ENCODE results near the gene TMTC1. TPM values are rescaled to one million over a fixed set of nuclear protein-coding genes. Genes with fewer than 3 reads are reported as not detected.

The TMTC1 gene
- total and polyA plus RNA-seq, 2 experiments from 2014 or later: 6.8 to 14.0 TPM

DNA sequence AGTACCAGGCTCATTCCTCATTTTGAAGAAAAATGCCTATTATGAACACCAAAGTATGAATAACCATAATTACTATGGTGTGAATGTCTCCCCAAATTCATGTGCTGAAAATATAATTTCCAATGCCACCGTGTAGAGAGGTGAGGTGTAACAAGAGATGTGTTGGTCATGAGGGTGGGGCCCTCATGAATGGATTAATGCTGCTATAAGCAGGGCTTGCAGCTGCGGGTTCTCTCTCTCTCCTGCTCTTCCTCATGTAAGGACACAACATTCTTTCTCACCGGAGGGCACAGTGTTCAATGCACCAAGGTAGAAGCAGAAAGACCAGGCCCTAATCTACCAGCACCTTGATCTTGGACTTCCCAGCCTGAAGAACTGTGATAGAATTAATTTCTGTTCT, 70.0 kb downstream of the TMTC1 start:
- TF ChIP-seq, protein P1, sequence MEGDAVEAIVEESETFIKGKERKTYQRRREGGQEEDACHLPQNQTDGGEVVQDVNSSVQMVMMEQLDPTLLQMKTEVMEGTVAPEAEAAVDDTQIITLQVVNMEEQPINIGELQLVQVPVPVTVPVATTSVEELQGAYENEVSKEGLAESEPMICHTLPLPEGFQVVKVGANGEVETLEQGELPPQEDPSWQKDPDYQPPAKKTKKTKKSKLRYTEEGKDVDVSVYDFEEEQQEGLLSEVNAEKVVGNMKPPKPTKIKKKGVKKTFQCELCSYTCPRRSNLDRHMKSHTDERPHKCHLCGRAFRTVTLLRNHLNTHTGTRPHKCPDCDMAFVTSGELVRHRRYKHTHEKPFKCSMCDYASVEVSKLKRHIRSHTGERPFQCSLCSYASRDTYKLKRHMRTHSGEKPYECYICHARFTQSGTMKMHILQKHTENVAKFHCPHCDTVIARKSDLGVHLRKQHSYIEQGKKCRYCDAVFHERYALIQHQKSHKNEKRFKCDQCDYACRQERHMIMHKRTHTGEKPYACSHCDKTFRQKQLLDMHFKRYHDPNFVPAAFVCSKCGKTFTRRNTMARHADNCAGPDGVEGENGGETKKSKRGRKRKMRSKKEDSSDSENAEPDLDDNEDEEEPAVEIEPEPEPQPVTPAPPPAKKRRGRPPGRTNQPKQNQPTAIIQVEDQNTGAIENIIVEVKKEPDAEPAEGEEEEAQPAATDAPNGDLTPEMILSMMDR (IDR thresholded peaks at IDR 0.05; ENCODE audit: poor library complexity): no peak
- TF ChIP-seq EZH2 (IDR thresholded peaks at IDR 0.05; ENCODE audit: borderline replicate concordance) (no peak), EZH2phosphoT487 (IDR thresholded peaks at IDR 0.05; ENCODE audit: low read depth, severe bottlenecking, unreplicated experiment) (no peak)
- Histone ChIP-seq H3K4me2 (no peak overlapping the region), H4K20me1 (ENCODE audit: insufficient read depth, poor library complexity, severe bottlenecking) (no peaks in the 10 kb centered on the region), H3K36me3 (replicated peaks; ENCODE audit: insufficient read depth, low read depth) (no peaks in the 10 kb centered on the region), H3K9me2 (replicated peaks; ENCODE audit: insufficient read depth) (no peaks in the 10 kb centered on the region), H2AFZ (no peak overlapping the region), H3K27me3 (no peaks in the 10 kb centered on the region), H3K4me3 (no peak overlapping the region), H3K4me1 (ENCODE audit: insufficient read depth) (no peaks in the 10 kb centered on the region), H3K79me2 (no peaks in the 10 kb centered on the region), H3K27ac (no peak overlapping the region), H3K9me3 (ENCODE audit: low read depth) (no peaks in the 10 kb centered on the region)
- WGBS (ENCODE audit: low lambda C conversion rate, missing lambda C conversion rate): 73% methylated on average over 3 of the region's 3 CpGs
- DNase-seq (ENCODE audit: low spot score): no peak

DNA sequence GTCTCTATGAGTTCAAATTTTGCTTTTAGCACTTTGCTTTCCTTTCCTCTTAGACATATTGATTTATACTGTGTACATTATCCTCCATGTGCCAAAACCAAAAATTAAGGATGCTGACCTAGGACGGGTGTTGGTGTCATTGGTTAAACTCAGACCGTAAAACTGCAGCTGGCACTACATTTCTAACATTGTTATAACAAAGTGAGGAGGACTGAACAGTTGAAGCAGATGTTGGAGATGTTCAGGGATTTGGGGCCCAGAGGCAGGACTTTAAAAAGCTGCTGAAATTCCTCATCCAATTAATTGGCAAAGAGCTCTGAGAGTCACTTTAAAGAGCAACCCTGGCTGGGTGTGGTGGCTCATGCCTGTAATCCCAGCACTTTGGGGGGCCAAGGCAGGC, 72.4 kb downstream of the TMTC1 start:
- Histone ChIP-seq H2AFZ (no peak overlapping the region), H3K36me3 (replicated peaks; ENCODE audit: insufficient read depth, low read depth) (no peaks in the 10 kb centered on the region), H3K27ac (no peak overlapping the region), H3K27me3 (no peaks in the 10 kb centered on the region), H3K9me3 (ENCODE audit: low read depth) (no peaks in the 10 kb centered on the region), H3K9me2 (replicated peaks; ENCODE audit: insufficient read depth) (no peaks in the 10 kb centered on the region), H3K4me2 (no peak overlapping the region), H3K79me2 (no peaks in the 10 kb centered on the region), H3K4me3 (no peak overlapping the region), H4K20me1 (ENCODE audit: insufficient read depth, poor library complexity, severe bottlenecking) (no peaks in the 10 kb centered on the region), H3K4me1 (ENCODE audit: insufficient read depth) (peaks cover 3% of the 10 kb centered on the region)
- TF ChIP-seq, protein P1 (IDR thresholded peaks at IDR 0.05; ENCODE audit: poor library complexity): no peak
- TF ChIP-seq EZH2 (IDR thresholded peaks at IDR 0.05; ENCODE audit: borderline replicate concordance): no peak
- no peak for TF ChIP-seq EZH2phosphoT487 (IDR thresholded peaks at IDR 0.05; ENCODE audit: low read depth, severe bottlenecking, unreplicated experiment)
- WGBS (ENCODE audit: low lambda C conversion rate, missing lambda C conversion rate): 50% methylated on average over 2 of the region's 2 CpGs
- DNase-seq (ENCODE audit: low spot score): no peak

DNA sequence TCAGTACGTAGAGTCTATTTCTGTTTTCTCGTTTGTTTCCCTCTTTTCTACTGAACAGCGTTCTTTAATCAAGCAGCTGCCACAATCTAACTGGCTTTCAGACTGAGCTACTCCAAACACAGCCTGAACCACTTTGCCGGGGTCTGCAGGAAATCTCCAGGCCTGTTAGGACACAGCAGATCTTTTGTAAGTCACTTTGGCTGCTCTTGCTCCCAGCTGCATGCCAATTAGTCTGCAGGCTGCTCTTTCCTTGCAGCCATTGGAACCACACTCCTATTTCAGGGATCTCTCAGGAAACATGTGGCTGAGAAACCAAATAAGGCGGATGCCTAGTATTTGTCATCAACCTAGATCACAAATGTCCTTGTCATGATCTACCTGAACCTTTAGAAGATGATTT, 73.6 kb downstream of the TMTC1 start:
- no peaks in the 10 kb centered on the region for H3K9me3 ChIP-seq (ENCODE audit: low read depth)
- H3K4me1 ChIP-seq (ENCODE audit: insufficient read depth): peaks cover 4% of the 10 kb centered on the region
- H4K20me1 ChIP-seq (ENCODE audit: insufficient read depth, poor library complexity, severe bottlenecking): no peaks in the 10 kb centered on the region
- H3K27me3 ChIP-seq: no peaks in the 10 kb centered on the region
- no peak for DNase-seq (ENCODE audit: low spot score)
- no peak overlapping the region for H2AFZ ChIP-seq
- no peaks in the 10 kb centered on the region for H3K9me2 ChIP-seq (replicated peaks; ENCODE audit: insufficient read depth)
- no peak overlapping the region for H3K4me2 ChIP-seq
- no peaks in the 10 kb centered on the region for H3K79me2 ChIP-seq
- 49% methylated on average over 5 of the region's 5 CpGs for WGBS (ENCODE audit: low lambda C conversion rate, missing lambda C conversion rate)
- TF ChIP-seq EZH2 (IDR thresholded peaks at IDR 0.05; ENCODE audit: borderline replicate concordance) (no peak), EZH2phosphoT487 (IDR thresholded peaks at IDR 0.05; ENCODE audit: low read depth, severe bottlenecking, unreplicated experiment) (no peak)
- TF ChIP-seq, protein P1 (IDR thresholded peaks at IDR 0.05; ENCODE audit: poor library complexity): no peak
- no peak overlapping the region for H3K4me3 ChIP-seq
- no peaks in the 10 kb centered on the region for H3K36me3 ChIP-seq (replicated peaks; ENCODE audit: insufficient read depth, low read depth)
- peak overlapping the region; percentile 7 for H3K27ac ChIP-seq

Data from hepatocyte (in vitro differentiated cells).